ENCODE results near the gene NPHP4.

GRCh38 chr1:5864256-5864655 lies 128.0 kb downstream of the NPHP4 start:
- TF ChIP-seq, protein P1, sequence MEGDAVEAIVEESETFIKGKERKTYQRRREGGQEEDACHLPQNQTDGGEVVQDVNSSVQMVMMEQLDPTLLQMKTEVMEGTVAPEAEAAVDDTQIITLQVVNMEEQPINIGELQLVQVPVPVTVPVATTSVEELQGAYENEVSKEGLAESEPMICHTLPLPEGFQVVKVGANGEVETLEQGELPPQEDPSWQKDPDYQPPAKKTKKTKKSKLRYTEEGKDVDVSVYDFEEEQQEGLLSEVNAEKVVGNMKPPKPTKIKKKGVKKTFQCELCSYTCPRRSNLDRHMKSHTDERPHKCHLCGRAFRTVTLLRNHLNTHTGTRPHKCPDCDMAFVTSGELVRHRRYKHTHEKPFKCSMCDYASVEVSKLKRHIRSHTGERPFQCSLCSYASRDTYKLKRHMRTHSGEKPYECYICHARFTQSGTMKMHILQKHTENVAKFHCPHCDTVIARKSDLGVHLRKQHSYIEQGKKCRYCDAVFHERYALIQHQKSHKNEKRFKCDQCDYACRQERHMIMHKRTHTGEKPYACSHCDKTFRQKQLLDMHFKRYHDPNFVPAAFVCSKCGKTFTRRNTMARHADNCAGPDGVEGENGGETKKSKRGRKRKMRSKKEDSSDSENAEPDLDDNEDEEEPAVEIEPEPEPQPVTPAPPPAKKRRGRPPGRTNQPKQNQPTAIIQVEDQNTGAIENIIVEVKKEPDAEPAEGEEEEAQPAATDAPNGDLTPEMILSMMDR (IDR thresholded peaks at IDR 0.05) = no peak
- TF ChIP-seq POLR2AphosphoS5 (IDR thresholded peaks at IDR 0.05; ENCODE audit: insufficient read depth in 1 of 2, low read depth in 1 of 2) (no peak), POLR2A (IDR thresholded peaks at IDR 0.05) (no peak)
